HepG2 (cell line): ENCODE results near the gene RAB30. TPM values are rescaled to one million over a fixed set of nuclear protein-coding genes. Genes with fewer than 3 reads are reported as not detected.

Experiments used
- CBX1 ChIP-seq: IDR thresholded peaks from one replicate; pipeline ENCODE4 v1.6.1; 2016; ENCODE audit warnings: antibody characterized with exemption, low read depth
- CERS6 ChIP-seq: sonication (generic); formaldehyde crosslinking; IDR thresholded peaks from 2 replicates; pipeline ENCODE4 v1.5.0; 2020; ENCODE audit warnings: missing genetic modification reagents
- FOXO1 ChIP-seq: sonication (generic); formaldehyde crosslinking; IDR thresholded peaks from 2 replicates; pipeline ENCODE4 v1.4.0; 2020; ENCODE audit warnings: missing genetic modification reagents
- GMEB2 ChIP-seq: IDR thresholded peaks from 2 replicates; pipeline ENCODE4 v1.6.1; 2016; ENCODE audit warnings: missing biosample characterization, missing genetic modification reagents, low read depth
- HNRNPLL ChIP-seq: fragments of 200-400 bp; formaldehyde crosslinking; IDR thresholded peaks from 2 replicates; pipeline ENCODE4 v1.6.1; 2017; ENCODE audit warnings: mild to moderate bottlenecking, low read depth, low read length; ENCODE audit not compliant: poor library complexity, severe bottlenecking
- ISL2 ChIP-seq: sonication (generic); formaldehyde crosslinking; IDR thresholded peaks from 2 replicates; pipeline ENCODE4 v1.5.0; 2020; ENCODE audit warnings: missing genetic modification reagents
- KDM1A ChIP-seq: IDR thresholded peaks from 2 replicates; pipeline ENCODE4 v1.6.1; 2016; ENCODE audit warnings: missing compliant biosample characterization
- KLF11 ChIP-seq: IDR thresholded peaks from 2 replicates; pipeline ENCODE4 v1.6.1; 2016; ENCODE audit warnings: missing compliant biosample characterization
- MTA1 ChIP-seq: sonication (generic); formaldehyde crosslinking; IDR thresholded peaks from 2 replicates; pipeline ENCODE4 v1.4.0; 2020; ENCODE audit warnings: missing genetic modification reagents, mild to moderate bottlenecking, borderline replicate concordance
- NR3C1 ChIP-seq: sonication (generic); formaldehyde crosslinking; IDR thresholded peaks from 2 replicates; pipeline ENCODE4 v1.4.0; 2020; ENCODE audit warnings: missing genetic modification reagents
- SMAD1 ChIP-seq: sonication (generic); formaldehyde crosslinking; IDR thresholded peaks from 2 replicates; pipeline ENCODE4 v1.4.0; 2020; ENCODE audit warnings: missing genetic modification reagents, low read depth, mild to moderate bottlenecking, borderline replicate concordance
- TEAD2 ChIP-seq: sonication (generic); formaldehyde crosslinking; IDR thresholded peaks from 2 replicates; pipeline ENCODE4 v1.9.0; 2021; ENCODE audit warnings: missing genetic modification reagents
- THAP11 ChIP-seq: IDR thresholded peaks from 2 replicates; pipeline ENCODE4 v1.6.1; 2016; ENCODE audit warnings: missing biosample characterization, missing genetic modification reagents
- TSC22D2 ChIP-seq: sonication (generic); formaldehyde crosslinking; IDR thresholded peaks from 2 replicates; pipeline ENCODE4 v1.5.1; 2020; ENCODE audit warnings: missing genetic modification reagents, mild to moderate bottlenecking, borderline replicate concordance
- XBP1 ChIP-seq: sonication (generic); formaldehyde crosslinking; IDR thresholded peaks from 2 replicates; pipeline ENCODE4 v1.5.0; 2020; ENCODE audit warnings: missing genetic modification reagents
- ZBTB21 ChIP-seq: sonication (generic); formaldehyde crosslinking; IDR thresholded peaks from 2 replicates; pipeline ENCODE4 v1.4.0; 2020; ENCODE audit warnings: missing genetic modification reagents
- ZFP62 ChIP-seq: sonication (generic); formaldehyde crosslinking; IDR thresholded peaks from 2 replicates; pipeline ENCODE4 v1.4.0; 2020; ENCODE audit warnings: missing genetic modification reagents
- ZHX1 ChIP-seq: sonication (generic); formaldehyde crosslinking; IDR thresholded peaks from 2 replicates; pipeline ENCODE4 v1.8.1; 2022; ENCODE audit warnings: low read depth, mild to moderate bottlenecking, missing genetic modification reagents
- ZNF503 ChIP-seq: sonication (generic); formaldehyde crosslinking; IDR thresholded peaks from 2 replicates; pipeline ENCODE4 v1.4.0; 2020; ENCODE audit warnings: missing genetic modification reagents
- ZNF639 ChIP-seq: conservative IDR thresholded peaks from 2 replicates; pipeline ENCODE4 v1.6.1; 2018; ENCODE audit warnings: missing genetic modification reagents
- ZNF746 ChIP-seq: sonication (generic); formaldehyde crosslinking; IDR thresholded peaks from 2 replicates; pipeline ENCODE4 v1.8.0; 2022; ENCODE audit warnings: mild to moderate bottlenecking, missing genetic modification reagents
- ZNF788 ChIP-seq: sonication (generic); formaldehyde crosslinking; IDR thresholded peaks from 2 replicates; pipeline ENCODE4 v1.5.0; 2020; ENCODE audit warnings: mild to moderate bottlenecking, missing genetic modification reagents, borderline replicate concordance
- ZSCAN12 ChIP-seq: sonication (generic); formaldehyde crosslinking; IDR thresholded peaks from 2 replicates; pipeline ENCODE4 v1.9.0; 2021; ENCODE audit warnings: mild to moderate bottlenecking, missing genetic modification reagents
- polyA plus RNA-seq, 8 experiments: library from polyadenylated mRNA; depleted of rRNA in 3 of 8; stranded (reverse) in 7 of 8; unstranded in 1 of 8; fragments of >200 nt; fragmentation: Illumina TruSeq in 4 of 8; extraction: Trizol in 4 of 8; gene quantifications; 2 replicates each; pipeline versions ENCODE4 v1.2.1 to v1.2.3, GENCODE V29; 2011 to 2016; ENCODE audit warnings: low read depth in 4 of 8, missing spikeins in 1 of 8, mixed read lengths in 1 of 8; ENCODE audit not compliant: insufficient read depth in 1 of 8
- total RNA-seq, 5 experiments: library from RNA; depleted of rRNA; stranded (reverse); fragments of >200 nt; fragmentation: Illumina TruSeq; extraction: Trizol; gene quantifications; 2 replicates each; pipeline ENCODE4 v1.2.3, GENCODE V29; 2016; ENCODE audit warnings: low read depth in 1 of 5

Gene RAB30
- total and polyA plus RNA-seq, 2 of the 13 experiments (the other 11 are each of a cell fraction or from before 2014, with no cell fraction given), result 3.7 to 5.0 TPM

- TF ChIP-seq ZNF503 (CRISPR knock-in tag) (peak; percentile 85; the same call in 1 of the 2 replicates), MTA1 (peak; percentile 94; the same call in 1 of the 2 replicates), ZFP62 (CRISPR knock-in tag) (no peak), ZNF788 (peak; percentile 21; the same call in 1 of the 2 replicates), SMAD1 (CRISPR knock-in tag) (no peak), FOXO1 (peak; percentile 68), ZBTB21 (no peak), CBX1 (no peak), TSC22D2 (CRISPR knock-in tag) (no peak), ZNF746 (CRISPR knock-in tag) (no peak), CERS6 (CRISPR knock-in tag) (no peak), GMEB2 (CRISPR knock-in tag) (no peak), KDM1A (CRISPR knock-in tag) (peak; percentile 78; the same call in 1 of the 2 replicates), HNRNPLL (no peak), TEAD2 (CRISPR knock-in tag) (no peak), THAP11 (CRISPR knock-in tag) (peak; percentile 76), NR3C1 (CRISPR knock-in tag) (no peak), KLF11 (CRISPR knock-in tag) (no peak), ZSCAN12 (no peak), ZHX1 (CRISPR knock-in tag) (no peak), XBP1 (CRISPR knock-in tag) (no peak), ZNF639 (CRISPR knock-in tag) (no peak), ISL2 (CRISPR knock-in tag) (peak; percentile 90)
Measured at GRCh38 chr11:83007909-83008580, 63.7 kb downstream of the RAB30 start (continued).
